IMR-90 (cell line): ENCODE results near the gene RCCD1. TPM values are rescaled to one million over a fixed set of nuclear protein-coding genes. Genes with fewer than 3 reads are reported as not detected.
A peak's percentile ranks its signal among the peaks of the same experiment; 100 is the strongest.

Experiments used
- ATAC-seq: fragments of 200-7000 bp; cut with Tn5 transposase; 2 replicates; pipeline ENCODE4 v1.9.1; 2020; ENCODE audit warnings: low read depth, mild to moderate bottlenecking, moderate library complexity
- BruUV-seq: library from RNA; stranded (reverse); fragments of 400-500 nt; replicated peaks from 2 replicates; lab custom pipeline; 2021; lab: Mats Ljungman, UMichigan
- CTCF ChIA-PET: fragments of 300-600 bp; formaldehyde crosslinking; extraction: SDS; loops from one replicate; lab custom pipeline; 2021; ENCODE audit warnings: antibody characterized with exemption; lab: Yijun Ruan, JAX
- POLR2A ChIA-PET: fragments of 300-600 bp; sonication (Branson Sonifier 250); formaldehyde crosslinking; loops from one replicate; lab custom pipeline; 2022; ENCODE audit warnings: antibody characterized with exemption; ENCODE audit not compliant: unreplicated experiment; lab: Charles Lee
- DNase-seq: peaks from one replicate; pipeline ENCODE4 v3.0.0; 2013
- H2AFZ ChIP-seq: replicated peaks from 2 replicates; pipeline ENCODE3; 2013; ENCODE audit warnings: low read length, mild to moderate bottlenecking; ENCODE audit not compliant: poor library complexity
- H2AK5ac ChIP-seq: 2 replicates; pipeline ENCODE4 v1.6.1; 2013; ENCODE audit warnings: low read depth, low read length, inconsistent platforms
- H2AK9ac ChIP-seq: replicated peaks from 2 replicates; pipeline ENCODE3; 2013; ENCODE audit warnings: mild to moderate bottlenecking, low read depth, low read length, moderate library complexity; ENCODE audit not compliant: poor library complexity
- H2BK120ac ChIP-seq: 2 replicates; pipeline ENCODE4 v1.6.1; 2013; ENCODE audit warnings: low read depth, low read length, inconsistent platforms
- H2BK15ac ChIP-seq: 3 replicates; pipeline ENCODE4 v1.6.1; 2013; ENCODE audit warnings: low read depth, low read length, inconsistent platforms
- H2BK20ac ChIP-seq: 2 replicates; pipeline ENCODE4 v1.6.1; 2013; ENCODE audit warnings: low read depth, mild to moderate bottlenecking, inconsistent platforms, low read length, moderate library complexity
- H2BK5ac ChIP-seq: 2 replicates; pipeline ENCODE4 v1.6.1; 2013; ENCODE audit warnings: mild to moderate bottlenecking, low read depth, low read length, inconsistent platforms; ENCODE audit not compliant: poor library complexity, severe bottlenecking
- H3K14ac ChIP-seq: replicated peaks from 2 replicates; pipeline ENCODE4 v1.6.1; 2013; ENCODE audit warnings: low read depth, low read length, inconsistent platforms
- H3K18ac ChIP-seq: 2 replicates; pipeline ENCODE4 v1.6.1; 2013; ENCODE audit warnings: low read depth, low read length, control low read depth
- H3K23ac ChIP-seq: 2 replicates; pipeline ENCODE4 v1.6.1; 2013; ENCODE audit warnings: low read depth, low read length, inconsistent platforms
- H3K27ac ChIP-seq: 2 replicates; pipeline ENCODE4 v1.5.1; 2013; ENCODE audit warnings: mild to moderate bottlenecking, control low read depth, low read length; ENCODE audit not compliant: insufficient read depth
- H3K27me3 ChIP-seq: 2 replicates; pipeline ENCODE4 v1.6.1; 2013; ENCODE audit warnings: low read length; ENCODE audit not compliant: control insufficient read depth, insufficient read depth
- H3K36me3 ChIP-seq: 2 replicates; pipeline ENCODE4 v1.6.1; 2013; ENCODE audit warnings: low read length, mixed read lengths; ENCODE audit not compliant: control insufficient read depth, insufficient read depth
- H3K4ac ChIP-seq: 2 replicates; pipeline ENCODE4 v1.6.1; 2013; ENCODE audit warnings: low read depth, low read length, inconsistent platforms
- H3K4me1 ChIP-seq: 2 replicates; pipeline ENCODE4 v1.6.1; 2013; ENCODE audit warnings: low read length, mixed read lengths; ENCODE audit not compliant: control insufficient read depth, insufficient read depth
- H3K4me2 ChIP-seq: 2 replicates; pipeline ENCODE4 v1.6.1; 2013; ENCODE audit warnings: low read depth, mild to moderate bottlenecking, control low read depth, low read length, moderate library complexity
- H3K4me3 ChIP-seq: 2 replicates; pipeline ENCODE4 v1.5.1; 2013; ENCODE audit warnings: low read depth, mild to moderate bottlenecking, control low read depth, low read length, moderate library complexity; ENCODE audit not compliant: insufficient read depth
- H3K56ac ChIP-seq: 2 replicates; pipeline ENCODE4 v1.6.1; 2013; ENCODE audit warnings: low read length, inconsistent platforms; ENCODE audit not compliant: insufficient read depth; ENCODE audit errors: extremely low read depth
- H3K79me1 ChIP-seq, 2 experiments: 2 replicates each; pipeline ENCODE4 v1.6.1; 2013; ENCODE audit warnings: low read length in 2 of 2, inconsistent platforms in 1 of 2, low read depth in 1 of 2
- H3K9ac ChIP-seq: 2 replicates; pipeline ENCODE4 v1.6.1; 2013; ENCODE audit warnings: low read depth, low read length, control low read depth
- H3K9me1 ChIP-seq: 2 replicates; pipeline ENCODE4 v1.6.1; 2013; ENCODE audit warnings: low read length, inconsistent platforms; ENCODE audit not compliant: insufficient read depth
- H3K9me3 ChIP-seq: 2 replicates; pipeline ENCODE4 v1.6.1; 2013; ENCODE audit warnings: low read length; ENCODE audit not compliant: control insufficient read depth, insufficient read depth
- H4K20me1 ChIP-seq: 2 replicates; pipeline ENCODE4 v1.6.1; 2013; ENCODE audit warnings: low read length, inconsistent platforms; ENCODE audit not compliant: insufficient read depth
- H4K5ac ChIP-seq: 2 replicates; pipeline ENCODE4 v1.6.1; 2013; ENCODE audit warnings: mild to moderate bottlenecking, low read depth, low read length, control low read depth
- H4K8ac ChIP-seq, 2 experiments: 2 replicates each; pipeline ENCODE4 v1.6.1; 2013; ENCODE audit warnings: low read depth in 2 of 2, low read length in 2 of 2, control low read depth in 1 of 2, inconsistent platforms in 1 of 2
- H4K91ac ChIP-seq: 2 replicates; pipeline ENCODE4 v1.6.1; 2013; ENCODE audit warnings: low read depth, low read length, inconsistent platforms; ENCODE audit not compliant: insufficient read depth
- CEBPB ChIP-seq: IDR thresholded peaks from 2 replicates; pipeline ENCODE4 v1.6.1; 2012; ENCODE audit warnings: low read depth, low read length, improper control_type of control experiment
- CTCF ChIP-seq: conservative IDR thresholded peaks from 2 replicates; pipeline ENCODE4 v1.5.1; 2012; ENCODE audit warnings: mild to moderate bottlenecking, low read depth, low read length, improper control_type of control experiment
- ELK1 ChIP-seq: fragments of 150-350 bp; IDR thresholded peaks from 2 replicates; pipeline ENCODE4 v1.6.1; 2016; ENCODE audit warnings: low read depth, mild to moderate bottlenecking, low read length, moderate library complexity, borderline replicate concordance
- MAZ ChIP-seq: IDR thresholded peaks from 2 replicates; pipeline ENCODE4 v1.6.1; 2012; ENCODE audit warnings: low read depth, mild to moderate bottlenecking, low read length, improper control_type of control experiment, moderate library complexity, borderline replicate concordance
- NFE2L2 ChIP-seq: fragments of 150-350 bp; IDR thresholded peaks from 2 replicates; pipeline ENCODE4 v1.6.1; 2016; ENCODE audit warnings: low read depth, mild to moderate bottlenecking, low read length
- POLR2A ChIP-seq: IDR thresholded peaks from 2 replicates; pipeline ENCODE4 v1.6.1; 2012; ENCODE audit warnings: mild to moderate bottlenecking, low read depth, low read length
- RAD21 ChIP-seq: IDR thresholded peaks from 2 replicates; pipeline ENCODE4 v1.6.1; 2012; ENCODE audit warnings: low read length, improper control_type of control experiment
- RCOR1 ChIP-seq: IDR thresholded peaks from 2 replicates; pipeline ENCODE4 v1.6.1; 2012; ENCODE audit warnings: mild to moderate bottlenecking, low read length, improper control_type of control experiment; ENCODE audit not compliant: insufficient replicate concordance
- SMC3 ChIP-seq: fragments of 150-350 bp; IDR thresholded peaks from 2 replicates; pipeline ENCODE4 v1.6.1; 2016; ENCODE audit warnings: low read depth, mild to moderate bottlenecking, antibody characterized with exemption, low read length, moderate library complexity
- USF2 ChIP-seq: fragments of 150-350 bp; IDR thresholded peaks from 2 replicates; pipeline ENCODE4 v1.6.1; 2017; ENCODE audit warnings: mild to moderate bottlenecking, antibody characterized with exemption, low read length, low read depth
- WGBS, 2 experiments: methylation state at CpG; one replicate each; pipeline versions ENCODE4 v1.1.5 to v1.1.7; 2013; ENCODE audit warnings: missing lambda C conversion rate in 2 of 2; ENCODE audit not compliant: insufficient read length in 1 of 2; ENCODE audit errors: extremely low coverage in 2 of 2; 5-methylcytosine and 5-hydroxymethylcytosine counted together
- dilution Hi-C: fragments of 300-500 bp; cut with HindIII; formaldehyde crosslinking; loops from one replicate; pipeline ENCODE4 v1.14.3; 2018; ENCODE audit warnings: low sequenced_read_pairs; ENCODE audit not compliant: unreplicated experiment
- in situ Hi-C: fragments of 300-500 bp; cut with MboI; formaldehyde crosslinking; loops from 3 replicates; pipeline ENCODE4 v1.14.3; 2019; ENCODE audit warnings: low sequenced_read_pairs, inconsistent platforms, mixed read lengths
- intact Hi-C: fragments of 100-400 bp; cut with micrococcal nuclease; formaldehyde crosslinking; loops from 2 replicates; pipeline ENCODE4 v1.10.0; 2022
- polyA plus RNA-seq, 3 experiments: library from polyadenylated mRNA; depleted of rRNA; stranded (reverse); fragments of >200 nt; gene quantifications; 2 replicates each; pipeline ENCODE4 v1.2.3, GENCODE V29; 2012; ENCODE audit warnings: low replicate concordance in 1 of 3
- total RNA-seq: library from RNA; depleted of rRNA; stranded (reverse); fragments of >200 nt; gene quantifications from 2 replicates; pipeline ENCODE4 v1.2.3, GENCODE V29; 2012

RCCD1 gene
- total and polyA plus RNA-seq, 2 of the 4 experiments (the other 2 are of a cell fraction), result 3.9 to 9.9 TPM

GRCh38 chr15:90988296-90988695 is 33.6 kb downstream of the RCCD1 start:
- no peak for TF ChIP-seq ELK1
- no peak for TF ChIP-seq MAZ
- TF ChIP-seq RCOR1, result no peak
- no peak for TF ChIP-seq CEBPB
- no peak for TF ChIP-seq NFE2L2
- TF ChIP-seq RAD21, result no peak
- no peak for TF ChIP-seq SMC3
- no peak for TF ChIP-seq USF2
- no peak for TF ChIP-seq CTCF
- TF ChIP-seq POLR2A, result no peak
- peaks cover 5% of the 10 kb centered on the region; the same call in 1 of the 2 replicates for H4K20me1 ChIP-seq
- 69% methylated on average over 5 of the region's 6 CpGs; no CpG with 5 or more reads in 1 of the 2 experiments for WGBS, 2 experiments
- dilution Hi-C loops (no loop called here), in situ Hi-C loops (loop anchor here (25.0 kb wide), 2 partner anchors 1824 to 1999 kb away; no protein-coding TSS in a partner anchor), intact Hi-C loops (no loop called here)
- H4K8ac ChIP-seq, result peak overlapping the region in 1 of 2 experiments; percentile 82; a peak in 3 of 4 replicates
- no peak overlapping the region for H2BK15ac ChIP-seq
- H2AFZ ChIP-seq, result peak overlapping the region; percentile 28
- ATAC-seq, result 0 out of 2 replicates have a peak, but pooled peaks have one; percentile 28
- H3K9me1 ChIP-seq, result peaks cover 3% of the 10 kb centered on the region; the same call in 1 of the 2 replicates
- peaks cover 7% of the 10 kb centered on the region for H3K4me1 ChIP-seq
- H3K14ac ChIP-seq, result no peak overlapping the region; the same call in 1 of the 2 replicates
- H3K36me3 ChIP-seq, result no peaks in the 10 kb centered on the region
- H3K27ac ChIP-seq, result no peak overlapping the region; the same call in 1 of the 2 replicates
- H3K4me2 ChIP-seq, result peak overlapping the region; percentile 58
- DNase-seq, result no peak
- 0 out of 2 replicates have a peak overlapping the region, but pooled peaks have one; percentile 1 for H2BK120ac ChIP-seq
- peaks cover 12 to 29% of the 10 kb centered on the region in 2 experiments for H3K79me1 ChIP-seq
- H3K9ac ChIP-seq, result peak overlapping the region; percentile 4; the same call in 1 of the 2 replicates
- no peak overlapping the region for H3K56ac ChIP-seq
- H3K18ac ChIP-seq, result no peak overlapping the region
- H2BK5ac ChIP-seq, result no peak overlapping the region
- no peak overlapping the region for H2AK5ac ChIP-seq
- H3K4me3 ChIP-seq, result no peak overlapping the region
- no peaks in the 10 kb centered on the region for H3K27me3 ChIP-seq
- H2AK9ac ChIP-seq, result peak overlapping the region; percentile 46
- CTCF ChIA-PET, result interaction anchor here (1.6 kb wide), 1 partner anchor 32 kb away, joined by 6 read pairs; no protein-coding TSS in a partner anchor
- peak overlapping the region; percentile 70 for H3K23ac ChIP-seq
- peak overlapping the region; percentile 11 for H4K5ac ChIP-seq
- H4K91ac ChIP-seq, result peak overlapping the region; percentile 33; the same call in 1 of the 2 replicates
- peak overlapping the region; percentile 45 for H3K4ac ChIP-seq
- H2BK20ac ChIP-seq, result no peak overlapping the region
- POLR2A ChIA-PET, result no interaction called here
- no peaks in the 10 kb centered on the region for H3K9me3 ChIP-seq
- BruUV-seq, result no TSS peak
